GM18499 (cell line): ENCODE measurements around the gene CBFA2T3.
"Not testable (repeated sequence)": the region's sequence is repeated elsewhere in the genome, so short reads cannot be mapped to it uniquely, and the experiment has no call there.

ENCODE experiments used
- ATAC-seq: cut with Tn5 transposase; IDR thresholded peaks from one replicate; pipeline ENCODE4 v1.9.1; 2021; ENCODE audit warnings: moderate number of reproducible peaks; ENCODE audit not compliant: insufficient read depth, unreplicated experiment

CBFA2T3 gene

DNA sequence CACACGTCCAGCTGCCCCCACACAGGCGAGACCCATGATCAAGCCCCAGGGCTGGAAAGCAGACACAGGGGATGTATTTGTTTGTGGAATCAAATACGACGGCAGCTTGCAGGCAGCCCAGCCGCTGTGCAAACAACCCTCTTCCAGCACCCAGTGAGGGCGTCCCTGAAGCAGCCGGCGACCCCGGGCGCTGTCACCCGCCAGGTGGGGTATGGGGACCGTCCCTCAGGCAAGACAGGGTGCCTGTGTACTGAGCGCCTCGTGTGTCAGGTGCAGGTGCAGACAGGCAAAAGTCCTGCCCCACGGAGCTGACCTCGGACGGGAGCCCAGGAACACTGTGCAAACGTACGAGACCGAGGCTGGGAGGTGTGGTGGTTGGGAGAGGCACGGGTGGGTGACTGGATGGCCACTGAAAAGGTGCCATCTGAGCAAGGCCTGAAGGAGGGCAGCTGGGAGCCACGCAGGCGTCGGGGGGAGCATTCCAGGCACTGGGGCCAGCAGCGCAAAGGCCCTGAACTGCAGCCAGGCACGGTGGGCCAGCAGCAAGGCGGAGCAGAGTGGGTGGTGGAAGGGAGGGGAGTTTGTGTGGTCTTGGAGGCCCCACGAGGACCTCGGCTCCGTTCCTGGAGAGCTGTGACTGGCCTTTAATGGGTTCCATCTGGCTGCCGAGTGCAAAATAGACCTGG lies 48.5 kb downstream of the CBFA2T3 start:
- no peak for ATAC-seq

DNA sequence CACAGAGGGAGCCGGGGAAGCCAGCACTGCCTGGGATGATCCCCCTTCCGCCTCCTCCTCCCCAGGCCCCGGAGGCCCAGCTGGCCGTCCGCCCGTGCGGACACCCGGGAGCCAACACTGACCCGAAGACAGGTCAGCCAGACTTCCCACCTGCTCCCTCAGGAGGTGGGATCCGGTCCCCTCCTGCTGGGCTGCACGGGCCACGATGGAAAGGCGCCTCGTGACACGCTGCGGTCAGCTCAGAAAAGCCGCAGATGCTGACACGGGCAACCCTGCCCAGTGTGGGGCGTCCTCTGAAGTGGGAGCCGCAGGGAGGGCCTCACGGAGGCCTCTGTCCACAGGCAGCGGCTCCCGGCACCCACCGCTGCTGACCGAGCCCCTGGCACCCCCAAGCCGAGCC lies 49.3 kb downstream of the CBFA2T3 start:
- ATAC-seq: no peak

DNA sequence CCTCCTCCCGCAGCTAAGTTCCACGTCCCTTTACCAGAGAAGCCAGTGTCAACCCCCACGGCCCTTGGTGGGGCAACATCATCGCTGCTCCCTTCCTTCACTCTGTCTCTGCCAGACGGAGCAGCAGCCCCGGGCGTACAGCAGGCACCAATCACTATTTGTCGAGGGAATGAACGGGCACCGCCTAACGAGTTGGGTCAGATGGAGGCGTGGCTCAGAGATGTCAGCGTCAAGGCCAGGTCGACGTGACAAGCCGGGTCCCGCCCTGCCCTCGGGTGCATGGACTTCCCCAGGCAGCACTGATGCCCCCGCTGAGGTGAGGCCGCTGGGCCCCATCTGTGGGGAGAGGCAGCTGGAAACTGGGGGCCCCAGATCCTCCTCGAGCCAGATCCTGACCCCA lies 50.0 kb downstream of the CBFA2T3 start:
- ATAC-seq: no peak

GRCh38 chr16:88926374-88926990 lies 50.5 kb downstream of the CBFA2T3 start:
- ATAC-seq: no peak

- ATAC-seq: no peak
Measured at GRCh38 chr16:88925540-88925887, 51.5 kb downstream of the CBFA2T3 start.

DNA sequence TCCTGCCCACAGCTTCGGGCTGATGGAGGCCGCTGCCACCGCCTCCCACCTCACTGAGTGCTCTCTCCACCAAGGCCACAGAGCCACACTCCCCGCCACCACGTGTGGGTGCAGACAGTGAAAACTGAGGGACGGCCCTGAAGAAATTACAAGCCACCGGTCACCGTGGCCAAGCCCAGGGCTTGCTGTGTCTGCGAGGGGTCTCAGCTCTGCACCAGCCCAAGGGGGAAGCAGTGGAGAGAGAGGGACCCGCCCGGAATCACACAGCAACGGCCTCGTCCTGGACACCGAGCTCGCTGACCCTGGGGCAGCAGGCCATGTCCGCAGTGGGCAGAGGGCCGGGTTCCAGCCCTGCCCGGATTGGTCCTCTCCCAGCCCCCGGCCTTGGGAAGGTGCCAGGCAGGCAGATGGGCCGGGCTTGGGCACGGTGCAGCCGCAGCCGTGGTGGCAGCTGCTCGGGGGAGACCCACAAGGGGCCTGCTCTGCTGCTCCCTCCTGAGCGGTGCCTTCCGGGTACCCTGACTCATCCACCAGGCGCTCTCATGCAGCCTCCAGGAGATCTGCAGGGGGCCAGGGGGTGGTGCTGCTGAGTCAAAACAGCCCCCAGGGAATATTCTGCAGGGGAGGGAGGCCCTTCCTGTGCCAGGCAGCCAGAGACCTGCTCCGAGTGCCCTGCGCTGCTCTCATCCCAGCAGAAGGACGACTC lies 52.0 kb downstream of the CBFA2T3 start:
- no peak for ATAC-seq

GRCh38 chr16:88923926-88924833 lies 52.8 kb downstream of the CBFA2T3 start:
- no peak for ATAC-seq

DNA sequence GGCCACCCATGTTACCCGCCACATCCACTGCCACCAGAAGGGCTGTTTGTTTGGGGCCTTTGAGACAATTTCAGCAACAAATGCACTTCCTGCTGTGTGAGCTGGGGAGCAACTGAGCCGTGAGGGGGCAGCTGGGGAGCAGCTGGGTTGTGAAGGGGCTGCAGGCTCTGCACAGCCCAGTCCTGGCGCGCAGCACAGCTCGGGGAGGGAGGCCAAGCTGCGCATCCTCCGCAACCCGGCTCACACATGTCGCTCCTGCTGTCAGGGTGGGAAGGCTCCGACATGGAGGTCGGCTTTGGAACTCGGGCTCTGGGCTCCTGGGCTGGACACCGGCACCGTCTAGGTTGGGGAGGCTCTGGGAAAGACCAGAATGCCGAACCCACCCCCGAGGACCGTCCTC lies 53.6 kb downstream of the CBFA2T3 start:
- no peak for ATAC-seq

DNA sequence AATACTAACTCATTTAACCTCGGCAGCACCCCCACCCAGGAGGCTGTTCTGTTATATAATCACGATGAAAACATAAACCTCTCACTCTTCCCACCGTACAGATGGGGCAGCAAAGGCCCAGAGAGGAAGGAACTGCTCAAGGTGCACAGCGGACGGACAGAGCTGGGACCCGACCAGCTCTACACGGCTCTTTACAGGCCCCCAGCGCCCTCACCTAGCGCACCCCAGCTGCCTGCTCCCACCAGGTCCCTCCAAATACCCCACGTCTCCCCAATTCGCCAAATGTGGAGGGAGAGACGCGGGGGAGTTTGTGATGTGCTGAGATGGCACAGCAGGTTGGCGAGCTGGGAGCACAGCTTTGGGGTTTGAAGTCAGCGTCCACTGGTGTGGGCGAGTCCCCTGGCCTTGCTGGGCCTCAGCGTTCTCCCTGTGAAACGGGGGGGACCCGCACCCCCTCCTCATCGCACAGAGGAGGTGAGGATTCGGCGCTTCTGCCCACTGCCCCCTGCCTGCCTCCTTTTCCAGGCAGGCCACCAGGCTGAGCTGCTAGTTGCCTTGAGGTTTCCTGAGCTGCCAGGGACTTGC lies 54.1 kb downstream of the CBFA2T3 start:
- no peak for ATAC-seq

- ATAC-seq: no peak
Measured at GRCh38 chr16:88922114-88922825, 54.7 kb downstream of the CBFA2T3 start.

DNA sequence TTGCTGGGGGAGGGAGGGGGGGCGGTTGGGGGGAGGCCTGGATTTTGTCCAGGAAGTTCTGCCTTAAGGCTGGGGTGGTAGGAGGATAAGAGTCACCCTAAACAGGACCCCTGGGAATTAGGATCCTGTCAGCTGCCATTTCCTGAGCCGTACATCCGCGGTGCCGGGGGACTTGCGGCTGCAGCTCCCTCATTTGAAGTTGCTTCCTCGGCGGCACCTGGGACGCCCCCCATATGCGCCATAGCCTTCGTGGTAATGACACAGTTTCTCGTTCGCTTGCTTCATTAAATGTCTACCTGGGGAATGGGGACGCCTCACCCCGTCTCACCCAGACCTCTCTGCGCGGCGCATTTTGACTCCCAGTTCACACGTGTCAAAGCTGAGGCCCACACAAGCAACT lies 55.4 kb downstream of the CBFA2T3 start:
- no peak for ATAC-seq

DNA sequence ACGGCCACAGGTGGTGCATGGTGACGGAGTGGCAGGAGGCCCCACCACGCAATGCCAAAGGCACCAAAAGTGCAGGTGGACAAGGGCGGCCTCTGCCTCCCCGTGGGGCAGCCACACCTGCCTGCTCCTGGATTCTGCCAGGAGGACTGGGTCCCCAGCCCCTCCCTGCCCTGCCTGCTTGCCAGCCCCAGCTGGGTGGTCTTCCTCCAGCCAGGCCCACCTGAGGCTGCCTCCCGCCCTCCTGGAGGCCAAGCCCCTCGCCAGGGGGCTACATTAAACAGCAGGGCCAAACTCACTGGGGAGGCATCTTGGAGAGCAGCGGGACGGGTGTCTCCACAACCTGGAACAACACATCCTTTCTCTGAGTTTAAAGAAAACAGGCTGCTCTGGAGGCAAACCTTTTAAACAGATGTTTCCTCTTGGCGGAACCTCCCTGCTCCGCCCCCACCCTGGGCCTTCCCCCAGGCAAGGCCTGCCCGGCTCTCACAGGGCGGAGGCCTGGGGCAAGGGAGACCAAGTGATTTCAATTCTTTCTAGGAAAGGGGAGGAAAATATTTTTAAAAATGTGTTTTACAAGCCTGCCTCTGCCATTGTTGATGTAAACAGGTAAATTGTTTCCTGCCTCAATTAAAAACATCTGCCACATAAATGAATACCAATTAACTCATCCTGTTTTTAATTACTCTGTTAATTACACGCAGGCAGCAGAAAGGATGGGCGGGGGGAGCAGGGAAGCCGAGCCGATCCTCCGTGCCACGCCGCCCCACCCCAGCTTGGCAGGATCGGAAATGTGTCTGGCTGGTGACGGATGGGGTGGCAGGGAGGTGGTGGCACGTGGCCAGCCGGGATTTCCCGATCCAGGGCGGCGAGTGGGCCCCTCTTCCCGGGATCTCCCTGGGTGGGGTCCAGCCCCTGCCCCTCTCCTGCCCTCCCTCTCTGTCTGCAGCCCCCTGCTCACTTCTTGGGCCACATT lies 56.1 kb downstream of the CBFA2T3 start:
- ATAC-seq: no peak

DNA sequence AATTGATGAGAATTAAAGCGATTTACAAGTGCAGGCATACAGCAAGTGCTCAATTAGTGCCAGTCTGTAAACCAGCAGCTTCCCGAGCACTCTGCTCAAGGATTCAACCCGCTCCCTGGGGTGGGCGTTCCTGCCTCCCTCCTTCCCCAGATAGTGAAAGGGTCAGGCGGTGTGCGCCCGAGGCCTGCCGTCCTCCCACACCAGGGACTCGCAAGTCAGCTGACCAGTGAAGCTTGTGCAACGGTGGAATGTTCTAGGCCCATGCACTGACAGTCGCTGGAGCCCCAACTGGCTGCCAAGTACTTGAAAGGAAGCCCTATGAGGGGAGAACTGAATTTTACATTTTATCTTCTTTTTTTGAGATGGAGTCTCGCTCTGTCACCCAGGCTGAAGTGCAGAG lies 57.1 kb downstream of the CBFA2T3 start:
- ATAC-seq: no peak

- not testable (repeated sequence) for ATAC-seq
Measured at GRCh38 chr16:88918896-88919295, 58.1 kb downstream of the CBFA2T3 start.

GRCh38 chr16:88917915-88918627 lies 58.9 kb downstream of the CBFA2T3 start:
- no peak for ATAC-seq

GRCh38 chr16:88917146-88917914 lies 59.7 kb downstream of the CBFA2T3 start:
- ATAC-seq: no peak

DNA sequence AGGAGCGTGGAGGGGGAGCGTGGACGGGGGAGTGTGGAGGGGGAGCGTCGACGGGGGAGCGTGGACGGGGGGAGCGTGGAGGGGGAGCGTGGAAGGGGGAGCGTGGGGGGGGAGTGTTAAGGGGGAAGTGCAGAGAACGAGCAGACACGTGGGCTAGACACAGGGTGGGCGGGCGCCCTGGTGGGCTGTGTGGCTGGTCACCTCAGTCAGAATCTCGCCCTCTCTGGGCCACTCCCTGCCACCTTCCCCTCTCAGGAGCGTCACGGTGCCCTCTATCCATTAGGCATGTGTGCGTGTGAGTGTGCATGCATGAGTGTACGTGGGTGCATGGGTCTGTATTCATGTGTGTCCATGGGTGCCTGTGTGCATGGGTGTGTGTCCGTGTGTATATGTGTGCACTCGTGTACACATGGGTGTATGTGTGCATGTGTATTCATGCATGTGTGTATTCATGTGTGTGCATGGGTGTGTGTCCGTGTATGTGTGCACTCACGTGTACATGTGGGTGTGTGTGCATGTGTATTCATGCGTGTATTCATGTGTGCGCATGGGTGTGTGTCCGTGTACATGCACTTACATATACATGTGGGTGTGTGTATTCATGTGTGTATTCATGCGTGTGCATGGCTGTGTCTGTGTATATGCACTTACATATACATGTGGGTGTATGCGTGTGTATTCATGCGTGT lies 61.2 kb downstream of the CBFA2T3 start:
- ATAC-seq: no peak
